GM18873 (cell line): ENCODE results near the gene BAG3.

Experiments used
- ATAC-seq: cut with Tn5 transposase; IDR thresholded peaks from one replicate; pipeline ENCODE4 v1.9.1; 2021; ENCODE audit warnings: mild to moderate bottlenecking, moderate library complexity, moderate number of reproducible peaks; ENCODE audit not compliant: unreplicated experiment, low FRiP score

Gene BAG3

DNA sequence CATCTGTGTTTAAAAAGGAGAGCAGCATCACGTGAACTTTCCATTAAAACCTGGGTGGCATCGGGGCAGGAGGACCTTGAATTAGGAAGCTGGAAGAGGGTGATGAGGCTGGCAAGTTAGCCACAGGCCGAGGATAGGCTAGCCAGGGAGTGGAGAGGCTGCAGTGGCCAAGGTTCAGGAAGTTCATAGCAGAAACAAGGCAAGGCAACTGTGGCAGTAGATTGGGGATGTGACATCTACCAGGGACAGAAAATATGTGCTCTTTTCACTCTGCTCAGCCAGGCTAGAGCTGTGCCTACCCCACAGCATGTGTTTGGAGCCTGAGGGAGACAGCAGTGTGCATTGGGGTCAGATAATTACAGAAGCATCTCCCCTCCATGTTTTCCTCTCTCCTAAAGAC is 72.4 kb downstream of the BAG3 start:
- ATAC-seq = no peak

DNA sequence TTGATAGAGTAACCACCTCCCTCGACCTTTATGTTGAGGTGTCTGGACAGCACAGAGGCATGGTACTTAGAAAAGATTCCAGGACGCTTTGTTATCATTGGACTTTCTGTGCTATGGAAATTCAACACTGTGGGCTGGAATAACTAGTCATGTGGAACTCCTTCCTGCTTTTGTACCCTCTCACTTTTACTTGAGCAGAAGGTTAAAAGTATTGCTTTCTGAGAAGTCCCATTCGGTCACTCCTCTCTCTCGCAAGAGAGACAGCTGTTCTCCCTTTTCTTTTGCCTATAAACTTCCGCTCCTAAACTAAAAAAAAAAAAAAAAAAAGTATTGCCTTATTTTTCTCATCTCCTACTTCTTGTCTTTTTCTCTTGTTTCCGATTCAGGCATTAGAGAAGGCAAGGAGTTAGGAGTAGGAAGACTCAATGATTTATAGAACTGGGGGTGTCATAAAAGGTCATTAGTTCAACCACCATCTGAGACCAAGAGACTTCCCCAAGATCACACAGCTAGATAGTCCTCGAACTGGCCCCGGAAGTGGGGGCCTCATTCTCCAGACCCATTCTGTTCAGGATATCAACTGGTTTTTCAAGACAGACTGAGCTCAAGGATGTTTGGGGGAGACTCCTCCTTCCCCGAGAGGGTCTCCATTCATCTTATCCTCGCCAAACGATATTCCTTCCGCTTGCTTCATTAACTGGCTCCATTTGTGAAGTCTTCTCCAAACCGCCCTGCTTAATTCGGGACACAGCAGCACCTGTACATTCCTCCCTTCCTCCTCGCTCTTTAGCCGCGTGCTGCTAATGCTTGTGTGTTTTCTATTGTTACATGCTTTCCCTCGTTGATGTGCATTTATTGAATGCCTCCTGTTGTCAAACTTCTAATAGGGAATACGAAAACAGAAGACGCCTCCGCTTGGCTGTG is 73.7 kb downstream of the BAG3 start:
- ATAC-seq = peak; percentile 1

DNA sequence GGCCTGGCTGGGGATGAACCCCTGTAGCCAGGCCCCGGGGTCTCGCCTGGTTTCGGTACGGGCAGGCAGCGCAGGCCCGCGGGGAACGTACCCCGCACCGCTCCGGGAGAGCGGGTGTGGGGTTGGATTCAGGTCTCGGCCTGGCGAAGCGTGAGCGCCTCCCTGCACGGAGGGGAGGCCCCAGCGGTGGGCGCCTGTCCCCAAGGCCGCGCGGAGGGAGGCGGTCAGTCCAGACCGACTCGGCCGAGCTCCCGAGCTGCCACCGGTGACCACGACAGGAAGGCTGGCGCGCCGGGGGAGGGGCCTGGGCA is 74.3 kb downstream of the BAG3 start:
- ATAC-seq = no peak

DNA sequence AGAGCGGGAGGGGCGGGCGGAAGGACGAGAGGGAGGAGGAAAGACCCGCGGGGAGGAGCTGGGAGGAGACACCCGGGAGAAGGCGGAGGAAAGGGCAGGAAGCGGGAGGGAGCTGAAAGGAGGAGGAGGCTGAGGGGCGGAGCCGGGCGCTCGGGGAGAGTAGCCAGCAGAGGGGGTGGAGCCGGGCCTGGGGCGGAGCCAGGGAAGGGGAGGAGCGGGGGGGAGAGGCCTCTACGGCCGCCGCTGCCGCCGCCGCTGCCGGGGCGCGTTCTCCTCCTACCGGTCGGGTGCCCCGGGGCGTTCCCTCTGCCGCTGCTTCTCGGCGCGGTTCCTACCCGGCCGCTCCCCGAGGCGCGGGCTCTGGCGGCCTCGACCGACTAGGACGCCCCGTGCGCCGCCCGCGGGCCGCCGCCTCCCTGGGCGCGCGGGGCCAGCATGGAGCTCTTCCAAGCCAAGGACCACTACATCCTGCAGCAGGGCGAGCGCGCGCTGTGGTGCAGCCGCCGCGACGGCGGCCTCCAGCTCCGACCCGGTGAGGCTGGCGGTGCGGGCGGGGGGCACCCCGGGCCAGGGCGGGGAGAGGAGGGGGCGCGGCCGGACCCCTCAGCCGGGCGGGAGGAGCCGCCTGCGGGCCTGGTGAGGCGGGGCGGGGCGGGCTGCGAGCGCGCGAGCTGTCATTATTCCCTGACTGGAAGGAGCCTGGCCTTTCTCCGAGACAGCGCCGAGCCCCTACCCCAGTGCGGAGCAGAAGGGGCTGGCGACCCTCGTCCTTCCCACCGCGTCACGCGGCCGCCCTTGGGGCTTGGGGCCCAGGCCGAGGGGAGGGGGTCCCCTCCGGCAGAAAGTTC is 74.9 kb downstream of the BAG3 start, which contains the start of gene INPP5F:
Gene INPP5F (plus strand): TSS at position 223 of the 848 bp plus-strand sequence. CDS start 213 bp downstream, at position 436.
- peak; percentile 85 for ATAC-seq

DNA sequence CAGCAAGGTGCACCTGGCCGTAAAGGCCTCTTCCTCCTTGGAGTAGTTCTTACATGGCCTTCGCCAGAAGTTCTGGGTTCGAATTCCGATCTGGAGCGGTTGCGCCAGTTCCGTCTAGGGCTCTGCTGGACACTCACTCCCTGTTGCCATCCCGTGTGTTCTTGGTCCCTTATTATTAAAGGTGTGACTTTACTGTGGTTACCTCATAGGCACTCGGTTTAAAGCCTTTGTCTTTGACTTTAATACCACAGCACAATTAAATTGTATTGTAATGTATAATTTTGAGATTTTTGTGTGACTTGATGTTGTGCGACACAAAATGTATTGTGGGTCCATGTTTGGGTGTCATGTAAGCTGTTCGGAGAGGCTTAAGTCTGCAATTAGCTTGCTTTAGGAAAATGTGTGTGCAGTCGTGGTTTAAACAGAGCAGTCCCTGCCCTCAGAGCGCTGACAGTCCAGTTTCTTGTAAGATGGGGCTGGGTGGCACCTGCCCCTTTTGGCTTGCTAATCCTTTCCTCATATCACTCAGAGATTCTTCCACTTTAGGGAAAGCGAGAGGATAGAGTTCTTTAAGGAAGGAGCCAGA is 75.6 kb downstream of the BAG3 start:
- ATAC-seq = no peak
